PC-3 (cell line): ENCODE results near the gene MDM1.

Experiments used
- CTCF ChIP-seq: fragments of 300-600 bp; sonication (generic); conservative IDR thresholded peaks from 2 replicates; pipeline ENCODE4 v1.5.1; 2017; ENCODE audit warnings: antibody characterized with exemption, low read depth, mild to moderate bottlenecking, low read length
- EZH2 ChIP-seq: fragments of 300-600 bp; sonication (generic); IDR thresholded peaks from one replicate; pipeline ENCODE4 v1.6.1; 2017; ENCODE audit warnings: antibody characterized with exemption, mild to moderate bottlenecking, low read length; ENCODE audit not compliant: unreplicated experiment
- EZH2phosphoT487 ChIP-seq: fragments of 300-600 bp; sonication (generic); IDR thresholded peaks from 2 replicates; pipeline ENCODE4 v1.6.1; 2018; ENCODE audit warnings: mild to moderate bottlenecking, antibody characterized with exemption, low read length, borderline replicate concordance

GRCh38 chr12:68370667-68371066 lies 38.5 kb upstream of the MDM1 start:
- TF ChIP-seq CTCF: no peak
- no peak for TF ChIP-seq EZH2phosphoT487
- TF ChIP-seq EZH2: no peak
